ENCODE measurements around the gene ARHGEF4. TPM values are rescaled to one million over a fixed set of nuclear protein-coding genes. Genes with fewer than 3 reads are reported as not detected.

The ARHGEF4 gene
- polyA plus RNA-seq, 3 donors = 8.9 to 19.8 (median 13.3) TPM

Other genes starting within 250 kb of the ARHGEF4 start
- gene CFC1, start 237.3 kb upstream of the ARHGEF4 start, polyA plus RNA-seq = 10 to 100 TPM in 1 of 3 donors, under 1 TPM in 2; 0.56 to 18.0 (median 0.80) TPM
- not detected for gene POTEJ, start 225.5 kb upstream of the ARHGEF4 start, polyA plus RNA-seq
- gene GPR148, start 107.8 kb upstream of the ARHGEF4 start, polyA plus RNA-seq = under 1 TPM in 1 of 3 donors, not detected in 2; 0.16 TPM
- gene AMER3, start 81.4 kb upstream of the ARHGEF4 start, polyA plus RNA-seq = under 1 TPM; 0.03 to 0.28 (median 0.11) TPM